Measurements from ENCODE around the gene SETD6. TPM values are rescaled to one million over a fixed set of nuclear protein-coding genes. Genes with fewer than 3 reads are reported as not detected.
"Not testable (repeated sequence)": the region's sequence is repeated elsewhere in the genome, so short reads cannot be mapped to it uniquely, and the experiment has no call there.

Gene SETD6
- total RNA-seq, 1 experiment from 2014 or later: 0.26 TPM

GRCh38 chr16:58485184-58485887 is 30.0 kb upstream of the SETD6 start:
- no peak for DNase-seq
- Histone ChIP-seq H3K9me3 (replicated peaks) (no peaks in the 10 kb centered on the region), H3K4me3 (no peak overlapping the region), H3K27me3 (peaks cover 6% of the 10 kb centered on the region), H3K36me3 (no peaks in the 10 kb centered on the region), H3K27ac (no peak overlapping the region), H3K4me1 (0 out of 2 replicates have a peak, but pooled peaks cover 2% of the 10 kb centered on the region)

GRCh38 chr16:58487566-58488351 is 27.6 kb upstream of the SETD6 start:
- DNase-seq: peak; percentile 88 to 93
- Histone ChIP-seq H3K36me3 (no peaks in the 10 kb centered on the region), H3K27ac (no peak overlapping the region), H3K4me1 (peaks cover 10% of the 10 kb centered on the region), H3K9me3 (replicated peaks) (no peaks in the 10 kb centered on the region), H3K4me3 (no peak overlapping the region), H3K27me3 (peaks cover 6% of the 10 kb centered on the region)

- no peak overlapping the region for H3K4me3 ChIP-seq
- H3K36me3 ChIP-seq: no peaks in the 10 kb centered on the region
- no peak for DNase-seq
- peaks cover 13% of the 10 kb centered on the region for H3K4me1 ChIP-seq
- H3K27me3 ChIP-seq: peaks cover 10% of the 10 kb centered on the region
- no peak overlapping the region for H3K27ac ChIP-seq
- no peaks in the 10 kb centered on the region for H3K9me3 ChIP-seq (replicated peaks)
Observed at GRCh38 chr16:58488531-58488930, 26.8 kb upstream of the SETD6 start.

- H3K4me1 ChIP-seq: peaks cover 15% of the 10 kb centered on the region
- H3K36me3 ChIP-seq: no peaks in the 10 kb centered on the region
- H3K27ac ChIP-seq: no peak overlapping the region
- H3K9me3 ChIP-seq (replicated peaks): no peaks in the 10 kb centered on the region
- peaks cover 7% of the 10 kb centered on the region for H3K27me3 ChIP-seq
- no peak for DNase-seq
- H3K4me3 ChIP-seq: no peak overlapping the region
Observed at GRCh38 chr16:58490065-58490464, 25.3 kb upstream of the SETD6 start.

- H3K9me3 ChIP-seq (replicated peaks); H3K27ac ChIP-seq; H3K27me3 ChIP-seq; H3K36me3 ChIP-seq; H3K4me3 ChIP-seq; DNase-seq: not testable (repeated sequence)
- peaks cover 17% of the 10 kb centered on the region for H3K4me1 ChIP-seq
Observed at GRCh38 chr16:58490539-58490938, 24.8 kb upstream of the SETD6 start.

GRCh38 chr16:58492066-58492465 is 23.3 kb upstream of the SETD6 start:
- peaks cover 4% of the 10 kb centered on the region; the same call in 1 of the 2 replicates for H3K27me3 ChIP-seq
- H3K4me3 ChIP-seq: no peak overlapping the region
- H3K9me3 ChIP-seq (replicated peaks): no peaks in the 10 kb centered on the region
- H3K4me1 ChIP-seq: peaks cover 25% of the 10 kb centered on the region
- no peaks in the 10 kb centered on the region for H3K36me3 ChIP-seq
- peak; percentile 68 to 79 for DNase-seq
- no peak overlapping the region for H3K27ac ChIP-seq

GRCh38 chr16:58492735-58493134 is 22.6 kb upstream of the SETD6 start:
- peak in 1 of 2 experiments; percentile 60 for DNase-seq
- no peak overlapping the region for H3K27ac ChIP-seq

GRCh38 chr16:58493756-58494431 is 21.4 kb upstream of the SETD6 start:
- peaks cover 23% of the 10 kb centered on the region for H3K4me1 ChIP-seq
- no peak overlapping the region for H3K4me3 ChIP-seq
- no peak overlapping the region for H3K27ac ChIP-seq
- no peaks in the 10 kb centered on the region for H3K36me3 ChIP-seq
- no peak for DNase-seq
- H3K9me3 ChIP-seq (replicated peaks): no peaks in the 10 kb centered on the region
- peaks cover 4% of the 10 kb centered on the region; the same call in 1 of the 2 replicates for H3K27me3 ChIP-seq

More at GRCh38 chr16:58492735-58493134, 22.6 kb upstream of the SETD6 start:
- no peaks in the 10 kb centered on the region for H3K36me3 ChIP-seq
- H3K4me1 ChIP-seq: peaks cover 23% of the 10 kb centered on the region
- H3K4me3 ChIP-seq: no peak overlapping the region
- peaks cover 4% of the 10 kb centered on the region; the same call in 1 of the 2 replicates for H3K27me3 ChIP-seq
- H3K9me3 ChIP-seq (replicated peaks): no peaks in the 10 kb centered on the region

- Histone ChIP-seq H3K4me3 (peak overlapping the region; percentile 25), H3K4me1 (peaks cover 26% of the 10 kb centered on the region), H3K9me3 (replicated peaks) (no peaks in the 10 kb centered on the region), H3K27me3 (peaks cover 4% of the 10 kb centered on the region; the same call in 1 of the 2 replicates), H3K36me3 (no peaks in the 10 kb centered on the region), H3K27ac (no peak overlapping the region)
- peak; percentile 95 to 98 for DNase-seq
Observed at GRCh38 chr16:58494981-58495520, 20.3 kb upstream of the SETD6 start.

- H3K4me1 ChIP-seq: peaks cover 26% of the 10 kb centered on the region
- no peaks in the 10 kb centered on the region for H3K9me3 ChIP-seq (replicated peaks)
- H3K27me3 ChIP-seq: peaks cover 4% of the 10 kb centered on the region; the same call in 1 of the 2 replicates
- H3K27ac ChIP-seq: no peak overlapping the region
- peak overlapping the region; percentile 25 for H3K4me3 ChIP-seq
- DNase-seq: peak in 1 of 2 experiments; percentile 45
- no peaks in the 10 kb centered on the region for H3K36me3 ChIP-seq
Observed at GRCh38 chr16:58495521-58496331, 19.6 kb upstream of the SETD6 start.

GRCh38 chr16:58497468-58497867 is 17.8 kb upstream of the SETD6 start:
- Histone ChIP-seq H3K9me3 (replicated peaks) (no peaks in the 10 kb centered on the region), H3K27ac (no peak overlapping the region), H3K27me3 (peaks cover 4% of the 10 kb centered on the region; the same call in 1 of the 2 replicates), H3K4me1 (peaks cover 26% of the 10 kb centered on the region), H3K36me3 (no peaks in the 10 kb centered on the region), H3K4me3 (no peak overlapping the region)
- no peak for DNase-seq

GRCh38 chr16:58497935-58498334 is 17.4 kb upstream of the SETD6 start:
- no peak for DNase-seq
- Histone ChIP-seq H3K36me3 (no peaks in the 10 kb centered on the region), H3K27ac (no peak overlapping the region), H3K27me3 (peaks cover 4% of the 10 kb centered on the region; the same call in 1 of the 2 replicates), H3K4me3 (no peak overlapping the region), H3K9me3 (replicated peaks) (no peaks in the 10 kb centered on the region), H3K4me1 (peaks cover 21% of the 10 kb centered on the region)

GRCh38 chr16:58498341-58499091 is 16.8 kb upstream of the SETD6 start:
- Histone ChIP-seq H3K27me3 (no peaks in the 10 kb centered on the region), H3K36me3 (no peaks in the 10 kb centered on the region), H3K9me3 (replicated peaks) (no peaks in the 10 kb centered on the region), H3K27ac (no peak overlapping the region), H3K4me3 (no peak overlapping the region), H3K4me1 (peaks cover 19% of the 10 kb centered on the region; the same call in 1 of the 2 replicates)
- no peak for DNase-seq

Measured in SJCRH30 (cell line).